ENCODE results near the gene ADAD2. TPM values are rescaled to one million over a fixed set of nuclear protein-coding genes. Genes with fewer than 3 reads are reported as not detected.

Gene ADAD2
- total RNA-seq, 1 donor from 2014 or later = not detected

DNA sequence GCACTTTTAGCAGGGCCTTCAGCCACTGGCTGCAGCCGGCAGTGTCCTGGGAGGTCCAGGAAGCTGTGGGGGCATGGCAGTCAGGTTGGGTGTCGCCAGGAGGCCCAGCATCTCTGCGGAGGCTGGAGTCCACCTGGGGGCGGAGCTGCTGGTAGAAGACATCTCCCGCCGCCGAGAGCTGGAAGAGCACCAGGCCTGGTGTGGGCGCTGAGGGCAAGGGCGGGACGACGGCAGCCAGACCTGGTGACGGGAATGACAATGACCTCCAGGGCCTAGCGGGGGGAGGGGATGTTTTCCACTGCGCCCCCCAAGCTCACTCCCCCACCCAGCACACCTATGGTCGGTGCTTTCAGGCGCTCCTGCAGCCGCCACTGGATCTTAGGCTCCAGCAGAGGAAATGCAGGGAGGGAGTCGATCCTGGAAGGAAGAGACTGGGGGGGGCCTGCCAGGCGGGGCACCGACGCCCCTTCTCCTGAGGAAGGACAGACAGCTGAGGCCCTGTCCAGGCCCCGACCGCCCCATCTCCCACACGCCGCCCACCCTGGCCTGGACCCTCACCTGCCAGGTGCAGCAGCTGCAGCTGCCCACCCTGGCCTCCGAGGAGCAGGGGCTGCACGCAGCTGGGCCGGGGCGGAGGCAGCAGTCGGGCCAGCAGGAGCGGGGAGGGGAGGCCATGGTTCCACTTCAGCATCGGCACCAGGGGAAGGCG, 11.2 kb upstream of the ADAD2 start:
- H3K9me3 Mint-ChIP-seq (ENCODE audit: unreplicated experiment) = no peaks in the 10 kb centered on the region
- H3K4me3 Mint-ChIP-seq (ENCODE audit: unreplicated experiment) = no peak overlapping the region
- no peak overlapping the region for H3K27ac Mint-ChIP-seq (ENCODE audit: unreplicated experiment)
- peaks cover 14% of the 10 kb centered on the region for H3K36me3 Mint-ChIP-seq (ENCODE audit: unreplicated experiment)
- no peak for DNase-seq (ENCODE audit: extremely low spot score, unreplicated experiment)
- TF ChIP-seq, protein P1, sequence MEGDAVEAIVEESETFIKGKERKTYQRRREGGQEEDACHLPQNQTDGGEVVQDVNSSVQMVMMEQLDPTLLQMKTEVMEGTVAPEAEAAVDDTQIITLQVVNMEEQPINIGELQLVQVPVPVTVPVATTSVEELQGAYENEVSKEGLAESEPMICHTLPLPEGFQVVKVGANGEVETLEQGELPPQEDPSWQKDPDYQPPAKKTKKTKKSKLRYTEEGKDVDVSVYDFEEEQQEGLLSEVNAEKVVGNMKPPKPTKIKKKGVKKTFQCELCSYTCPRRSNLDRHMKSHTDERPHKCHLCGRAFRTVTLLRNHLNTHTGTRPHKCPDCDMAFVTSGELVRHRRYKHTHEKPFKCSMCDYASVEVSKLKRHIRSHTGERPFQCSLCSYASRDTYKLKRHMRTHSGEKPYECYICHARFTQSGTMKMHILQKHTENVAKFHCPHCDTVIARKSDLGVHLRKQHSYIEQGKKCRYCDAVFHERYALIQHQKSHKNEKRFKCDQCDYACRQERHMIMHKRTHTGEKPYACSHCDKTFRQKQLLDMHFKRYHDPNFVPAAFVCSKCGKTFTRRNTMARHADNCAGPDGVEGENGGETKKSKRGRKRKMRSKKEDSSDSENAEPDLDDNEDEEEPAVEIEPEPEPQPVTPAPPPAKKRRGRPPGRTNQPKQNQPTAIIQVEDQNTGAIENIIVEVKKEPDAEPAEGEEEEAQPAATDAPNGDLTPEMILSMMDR (IDR thresholded peaks at IDR 0.05) = no peak
- H3K4me1 Mint-ChIP-seq (ENCODE audit: unreplicated experiment) = peaks cover 38% of the 10 kb centered on the region
- H3K27me3 Mint-ChIP-seq (ENCODE audit: unreplicated experiment) = no peaks in the 10 kb centered on the region

DNA sequence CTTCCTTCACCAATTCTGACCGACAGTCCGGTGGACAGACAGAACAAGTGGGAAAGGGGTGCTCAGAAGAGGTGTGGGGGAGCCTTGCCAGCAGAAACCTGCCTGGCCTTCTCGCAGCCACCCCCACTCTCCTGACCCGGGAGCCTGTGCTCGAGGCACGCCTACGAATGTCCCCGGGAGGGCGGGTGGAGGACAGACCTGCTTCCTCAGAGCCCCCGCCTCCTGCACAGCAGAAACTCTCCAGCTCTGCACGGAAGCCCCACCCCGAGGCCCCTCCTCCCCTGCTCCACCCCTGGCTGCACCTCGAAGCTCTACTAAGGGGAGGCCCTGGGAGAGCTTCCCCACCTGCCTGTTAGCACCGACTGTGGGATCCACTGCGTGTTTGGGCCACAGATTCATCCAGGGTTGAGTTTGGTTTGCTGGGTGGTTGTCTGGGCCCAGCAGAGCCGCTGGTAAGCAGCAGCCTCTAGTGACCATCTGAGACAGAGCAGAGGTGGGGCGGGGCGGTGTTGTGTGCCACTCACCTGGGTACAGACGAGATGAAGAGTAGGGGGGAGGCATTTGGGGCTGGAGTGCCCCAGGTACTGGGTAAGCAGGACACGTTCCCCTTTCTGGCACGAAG, 10.3 kb upstream of the ADAD2 start:
- Mint-ChIP-seq H3K36me3 (ENCODE audit: unreplicated experiment) (peaks cover 14% of the 10 kb centered on the region), H3K4me1 (ENCODE audit: unreplicated experiment) (peaks cover 37% of the 10 kb centered on the region), H3K27me3 (ENCODE audit: unreplicated experiment) (no peaks in the 10 kb centered on the region), H3K9me3 (ENCODE audit: unreplicated experiment) (no peaks in the 10 kb centered on the region), H3K27ac (ENCODE audit: unreplicated experiment) (no peak overlapping the region), H3K4me3 (ENCODE audit: unreplicated experiment) (no peak overlapping the region)
- DNase-seq (ENCODE audit: extremely low spot score, unreplicated experiment) = no peak
- TF ChIP-seq, protein P1 (IDR thresholded peaks at IDR 0.05) = no peak

DNA sequence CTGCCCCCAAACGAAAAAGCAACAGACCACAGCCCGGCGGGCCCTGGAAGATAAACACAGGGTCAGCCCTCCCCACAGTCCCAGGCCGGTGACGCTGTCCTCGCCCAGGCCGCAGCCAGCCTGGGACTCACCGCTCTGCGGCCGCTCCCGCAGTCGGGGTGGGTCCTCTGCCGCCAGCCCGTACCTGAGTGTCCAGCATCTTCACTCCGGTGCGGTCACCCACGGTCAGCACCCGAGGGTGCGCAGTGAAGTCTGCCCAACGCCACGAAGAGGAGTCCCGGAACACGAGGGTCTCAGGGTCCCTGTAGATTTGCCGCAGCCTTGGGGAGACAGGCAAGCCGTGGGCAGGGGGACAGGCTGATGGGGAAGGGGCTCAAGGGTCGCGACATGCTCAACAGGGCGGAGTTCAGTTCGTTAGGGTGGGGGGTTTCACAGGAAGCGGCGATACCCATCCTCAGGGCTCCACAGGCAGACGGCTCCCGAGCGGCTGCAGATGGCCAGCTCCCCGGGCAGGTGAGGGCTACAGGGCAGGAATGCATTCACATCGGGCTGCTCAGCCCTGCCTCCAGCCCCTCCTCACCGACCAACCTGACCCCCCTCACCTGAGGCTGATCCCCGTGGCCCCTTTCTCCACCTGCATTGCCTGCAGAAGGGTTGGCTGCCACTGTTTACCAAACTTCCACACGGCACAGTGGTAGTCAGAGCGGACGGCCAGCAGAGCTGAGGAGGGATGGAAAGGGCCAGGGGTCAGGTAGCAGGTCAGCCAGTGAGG, 9.6 kb upstream of the ADAD2 start:
- H3K36me3 Mint-ChIP-seq (ENCODE audit: unreplicated experiment) = peaks cover 14% of the 10 kb centered on the region

DNA sequence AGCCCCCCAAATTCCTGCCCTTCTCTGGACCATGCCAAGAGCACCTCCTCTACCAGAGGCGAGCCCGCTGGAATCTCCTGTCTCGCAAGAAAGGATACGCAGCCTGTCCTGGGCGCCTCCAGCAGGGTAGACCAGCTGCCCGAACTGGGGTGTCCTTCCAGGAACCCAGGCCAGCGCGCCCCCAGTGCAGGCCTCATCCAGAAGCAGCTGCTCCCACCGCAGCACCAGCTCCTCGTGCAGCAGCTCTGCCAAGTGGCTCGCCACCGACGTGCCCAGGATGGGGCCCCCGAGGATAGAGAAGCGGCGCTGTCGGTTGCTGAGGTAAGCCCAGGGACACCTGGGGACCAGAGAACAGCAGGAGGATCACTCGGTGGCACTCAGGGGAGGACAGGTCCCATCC, 8.9 kb upstream of the ADAD2 start:
- H3K4me1 Mint-ChIP-seq (ENCODE audit: unreplicated experiment) = peaks cover 31% of the 10 kb centered on the region
- no peak for DNase-seq (ENCODE audit: extremely low spot score, unreplicated experiment)
- peaks cover 14% of the 10 kb centered on the region for H3K36me3 Mint-ChIP-seq (ENCODE audit: unreplicated experiment)
- TF ChIP-seq, protein P1 (IDR thresholded peaks at IDR 0.05) = no peak
- no peaks in the 10 kb centered on the region for H3K27me3 Mint-ChIP-seq (ENCODE audit: unreplicated experiment)
- H3K4me3 Mint-ChIP-seq (ENCODE audit: unreplicated experiment) = no peak overlapping the region
- H3K27ac Mint-ChIP-seq (ENCODE audit: unreplicated experiment) = no peak overlapping the region
- H3K9me3 Mint-ChIP-seq (ENCODE audit: unreplicated experiment) = no peaks in the 10 kb centered on the region

More for the DNA sequence above, 9.6 kb upstream of the ADAD2 start:
- Mint-ChIP-seq H3K4me1 (ENCODE audit: unreplicated experiment) (peaks cover 37% of the 10 kb centered on the region), H3K27ac (ENCODE audit: unreplicated experiment) (no peak overlapping the region), H3K9me3 (ENCODE audit: unreplicated experiment) (no peaks in the 10 kb centered on the region), H3K4me3 (ENCODE audit: unreplicated experiment) (no peak overlapping the region), H3K27me3 (ENCODE audit: unreplicated experiment) (no peaks in the 10 kb centered on the region)
- TF ChIP-seq, protein P1 (IDR thresholded peaks at IDR 0.05) = no peak
- DNase-seq (ENCODE audit: extremely low spot score, unreplicated experiment) = no peak

Data from osteocyte (in vitro differentiated cells).